ENCODE data around the gene TRIP10.

DNA sequence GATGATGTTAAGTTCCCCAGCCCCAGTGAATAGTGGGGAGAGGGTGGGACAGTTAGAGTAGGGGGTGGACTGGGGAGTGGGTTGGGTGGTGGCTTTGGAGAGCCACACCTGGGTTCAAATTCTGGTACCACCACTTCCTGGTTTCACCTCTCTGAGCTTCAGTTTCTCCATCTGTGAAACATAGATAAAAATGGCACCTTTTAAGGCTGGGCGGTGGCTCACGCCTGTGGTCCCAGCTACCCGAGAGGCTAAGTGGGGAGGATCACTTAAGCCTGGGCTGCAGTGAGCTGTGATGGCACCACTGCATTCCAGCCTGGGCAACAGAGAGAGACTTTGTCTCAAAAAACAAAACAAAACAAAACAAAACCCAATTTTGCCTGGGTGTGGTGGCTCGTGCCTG is 38.9 kb downstream of the TRIP10 start:
- TF ChIP-seq, protein P1, sequence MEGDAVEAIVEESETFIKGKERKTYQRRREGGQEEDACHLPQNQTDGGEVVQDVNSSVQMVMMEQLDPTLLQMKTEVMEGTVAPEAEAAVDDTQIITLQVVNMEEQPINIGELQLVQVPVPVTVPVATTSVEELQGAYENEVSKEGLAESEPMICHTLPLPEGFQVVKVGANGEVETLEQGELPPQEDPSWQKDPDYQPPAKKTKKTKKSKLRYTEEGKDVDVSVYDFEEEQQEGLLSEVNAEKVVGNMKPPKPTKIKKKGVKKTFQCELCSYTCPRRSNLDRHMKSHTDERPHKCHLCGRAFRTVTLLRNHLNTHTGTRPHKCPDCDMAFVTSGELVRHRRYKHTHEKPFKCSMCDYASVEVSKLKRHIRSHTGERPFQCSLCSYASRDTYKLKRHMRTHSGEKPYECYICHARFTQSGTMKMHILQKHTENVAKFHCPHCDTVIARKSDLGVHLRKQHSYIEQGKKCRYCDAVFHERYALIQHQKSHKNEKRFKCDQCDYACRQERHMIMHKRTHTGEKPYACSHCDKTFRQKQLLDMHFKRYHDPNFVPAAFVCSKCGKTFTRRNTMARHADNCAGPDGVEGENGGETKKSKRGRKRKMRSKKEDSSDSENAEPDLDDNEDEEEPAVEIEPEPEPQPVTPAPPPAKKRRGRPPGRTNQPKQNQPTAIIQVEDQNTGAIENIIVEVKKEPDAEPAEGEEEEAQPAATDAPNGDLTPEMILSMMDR (optimal IDR thresholded peaks at IDR 0.05 in 1 of 3, IDR thresholded peaks at IDR 0.05 in 1 of 3, conservative IDR thresholded peaks at IDR 0.05 in 1 of 3; ENCODE audit: extremely low read depth in 1 of 3, insufficient read depth in 2 of 3, low read length in 3 of 3), result no peak
- no peak for TF ChIP-seq EZH2 (IDR thresholded peaks at IDR 0.05; ENCODE audit: low read length)
